Glutamatergic neuron (in vitro differentiated cells): ENCODE measurements around the gene MYH1. TPM values are rescaled to one million over a fixed set of nuclear protein-coding genes. Genes with fewer than 3 reads are reported as not detected.

Experiments
- DNase-seq: peaks from one replicate; pipeline ENCODE4 v3.0.0; 2022
- H3K27ac Mint-ChIP-seq: one replicate; pipeline ENCODE4 v1.8.0; 2020; ENCODE audit warnings: mild to moderate bottlenecking, mixed read lengths, inconsistent platforms; ENCODE audit not compliant: unreplicated experiment
- H3K27me3 Mint-ChIP-seq: one replicate; pipeline ENCODE4 v1.8.0; 2020; ENCODE audit warnings: mild to moderate bottlenecking, moderate library complexity, mixed read lengths, inconsistent platforms; ENCODE audit not compliant: unreplicated experiment
- H3K36me3 Mint-ChIP-seq: one replicate; pipeline ENCODE4 v1.8.0; 2020; ENCODE audit warnings: mild to moderate bottlenecking, mixed read lengths, inconsistent platforms; ENCODE audit not compliant: unreplicated experiment
- H3K4me1 Mint-ChIP-seq: one replicate; pipeline ENCODE4 v1.8.0; 2020; ENCODE audit warnings: mild to moderate bottlenecking, low read depth, mixed read lengths, inconsistent platforms; ENCODE audit not compliant: unreplicated experiment
- H3K4me3 Mint-ChIP-seq: one replicate; pipeline ENCODE4 v1.8.0; 2020; ENCODE audit warnings: mild to moderate bottlenecking, mixed read lengths, inconsistent platforms; ENCODE audit not compliant: unreplicated experiment
- H3K9me3 Mint-ChIP-seq: one replicate; pipeline ENCODE4 v1.8.0; 2020; ENCODE audit warnings: mild to moderate bottlenecking, moderate library complexity, mixed read lengths, inconsistent platforms; ENCODE audit not compliant: unreplicated experiment
- CTCF ChIP-seq: fragments of 200-600 bp; sonication (generic); IDR thresholded peaks from one replicate; pipeline ENCODE4 v1.5.0; 2021; ENCODE audit not compliant: partially characterized antibody, unreplicated experiment
- total RNA-seq: library from RNA; stranded (reverse); fragmentation: NEBNext Ultra II Directional; extraction: Animal tissue kit (Norgen Biotek cat#: 25700); gene quantifications from one replicate; pipeline ENCODE4 v1.2.1, GENCODE V29; 2021; ENCODE audit not compliant: unreplicated experiment

The MYH1 gene
- total RNA-seq, 1 donor from 2014 or later, result not detected

- Mint-ChIP-seq H3K4me1 (no peaks in the 10 kb centered on the region), H3K36me3 (no peaks in the 10 kb centered on the region), H3K4me3 (no peak overlapping the region), H3K27me3 (no peaks in the 10 kb centered on the region), H3K27ac (no peak overlapping the region), H3K9me3 (peaks cover 1% of the 10 kb centered on the region)
- no peak for DNase-seq
- TF ChIP-seq CTCF, result no peak
Measured at GRCh38 chr17:10532026-10532425, 13.7 kb upstream of the MYH1 start.

- H3K27me3 Mint-ChIP-seq, result no peaks in the 10 kb centered on the region
- peaks cover 1% of the 10 kb centered on the region for H3K9me3 Mint-ChIP-seq
- no peak for TF ChIP-seq CTCF
- H3K4me1 Mint-ChIP-seq, result no peaks in the 10 kb centered on the region
- no peaks in the 10 kb centered on the region for H3K36me3 Mint-ChIP-seq
- no peak for DNase-seq
- no peak overlapping the region for H3K4me3 Mint-ChIP-seq
- no peak overlapping the region for H3K27ac Mint-ChIP-seq
Measured at GRCh38 chr17:10527419-10527818, 9.1 kb upstream of the MYH1 start.

GRCh38 chr17:10526517-10526916 is 8.2 kb upstream of the MYH1 start:
- no peak overlapping the region for H3K4me3 Mint-ChIP-seq
- no peak overlapping the region for H3K27ac Mint-ChIP-seq
- H3K27me3 Mint-ChIP-seq, result no peaks in the 10 kb centered on the region

GRCh38 chr17:10523064-10523463 is 4.7 kb upstream of the MYH1 start:
- H3K27me3 Mint-ChIP-seq, result no peaks in the 10 kb centered on the region
- no peak for TF ChIP-seq CTCF
- no peak overlapping the region for H3K27ac Mint-ChIP-seq
- H3K4me3 Mint-ChIP-seq, result no peak overlapping the region
- no peaks in the 10 kb centered on the region for H3K9me3 Mint-ChIP-seq
- no peak for DNase-seq
- H3K4me1 Mint-ChIP-seq, result no peaks in the 10 kb centered on the region
- no peaks in the 10 kb centered on the region for H3K36me3 Mint-ChIP-seq

More at GRCh38 chr17:10526517-10526916, 8.2 kb upstream of the MYH1 start:
- Mint-ChIP-seq H3K4me1 (no peaks in the 10 kb centered on the region), H3K9me3 (peaks cover 1% of the 10 kb centered on the region), H3K36me3 (no peaks in the 10 kb centered on the region)
- DNase-seq, result no peak
- TF ChIP-seq CTCF, result no peak

- Mint-ChIP-seq H3K4me1 (no peaks in the 10 kb centered on the region), H3K4me3 (no peak overlapping the region), H3K27ac (no peak overlapping the region), H3K9me3 (no peaks in the 10 kb centered on the region), H3K36me3 (no peaks in the 10 kb centered on the region), H3K27me3 (no peaks in the 10 kb centered on the region)
- DNase-seq, result no peak
- no peak for TF ChIP-seq CTCF
Measured at GRCh38 chr17:10521949-10522348, 3.6 kb upstream of the MYH1 start.
